Tibial nerve (tissue), 4 donors: ENCODE data around the gene ZNF644. TPM values are rescaled to one million over a fixed set of nuclear protein-coding genes. Genes with fewer than 3 reads are reported as not detected.

Source experiments
- DNase-seq, 2 donors: peaks; one replicate each; pipeline ENCODE4 v3.0.0-alpha.2; 2019; ENCODE audit warnings: low spot score in 2 of 2
- H3K27ac ChIP-seq, 4 donors: fragments of 200-600 bp; sonication (generic) in 3 of 4; one replicate each; pipeline ENCODE4 v1.5.1; 2017 to 2019; ENCODE audit warnings: mild to moderate bottlenecking in 1 of 4
- H3K27me3 ChIP-seq, 2 donors: fragments of 200-600 bp; sonication (generic) in 1 of 2; one replicate each; pipeline versions ENCODE4 v1.5.1 to v1.6.0; 2017 to 2019
- H3K36me3 ChIP-seq, 3 donors: fragments of 200-600 bp; sonication (generic); one replicate each; pipeline ENCODE4 v1.5.1; 2018 to 2019
- H3K4me1 ChIP-seq, 4 donors: fragments of 200-600 bp; sonication (generic) in 3 of 4; one replicate each; pipeline ENCODE4 v1.5.1; 2017 to 2019
- H3K4me3 ChIP-seq, 4 donors: fragments of 200-600 bp; sonication (generic) in 3 of 4; one replicate each; pipeline ENCODE4 v1.5.1; 2017 to 2019; ENCODE audit warnings: mild to moderate bottlenecking in 1 of 4, moderate library complexity in 1 of 4
- H3K9me3 ChIP-seq, 4 donors: fragments of 200-600 bp; sonication (generic) in 3 of 4; one replicate each; pipeline ENCODE4 v1.5.1; 2017 to 2019
- CTCF ChIP-seq, 5 experiments: fragments of 200-600 bp in 3 of 5; fragments of 450-650 bp in 2 of 5; sonication (generic) in 3 of 5; IDR thresholded peaks; one replicate each; pipeline ENCODE4 v1.5.1; 2016 to 2019; ENCODE audit warnings: antibody characterized with exemption in 5 of 5, mild to moderate bottlenecking in 3 of 5, moderate library complexity in 2 of 5
- EP300 ChIP-seq, 2 donors: sonication (generic); formaldehyde crosslinking; IDR thresholded peaks; one replicate each; pipeline ENCODE4 v1.6.1; 2017; ENCODE audit warnings: antibody characterized with exemption in 2 of 2, mild to moderate bottlenecking in 1 of 2
- POLR2A ChIP-seq, 2 donors: fragments of 450-650 bp; IDR thresholded peaks; one replicate each; pipeline ENCODE4 v1.6.1; 2017; ENCODE audit warnings: antibody characterized with exemption in 2 of 2, mild to moderate bottlenecking in 2 of 2, moderate library complexity in 2 of 2
- WGBS, 2 donors: methylation state at CpG; one replicate each; pipeline ENCODE4 v1.1.5; 2018; 5-methylcytosine and 5-hydroxymethylcytosine counted together
- total RNA-seq, 4 donors: library from RNA; depleted of rRNA; stranded (reverse); fragments of >200 nt; gene quantifications; one replicate each; pipeline ENCODE4 v1.1.0, GENCODE V29; 2016

ZNF644 gene
- total RNA-seq, 4 donors from 2014 or later: 43.3 to 97.2 (median 70.8) TPM

- H3K36me3 ChIP-seq: no peaks in the 10 kb centered on the region
- H3K27me3 ChIP-seq: no peaks in the 10 kb centered on the region
- WGBS, 2 donors: 57 to 68% methylated on average over 3 of the region's 3 CpGs
Measured at GRCh38 chr1:90882221-90882620, 139.6 kb downstream of the ZNF644 start.

GRCh38 chr1:90881034-90881433 lies 140.8 kb downstream of the ZNF644 start:
- no peak for DNase-seq
- H3K27ac ChIP-seq: no peak overlapping the region
- no peak overlapping the region for H3K4me3 ChIP-seq
- H3K36me3 ChIP-seq: no peaks in the 10 kb centered on the region
- H3K4me1 ChIP-seq: no peaks in the 10 kb centered on the region
- peaks cover 0 to 47% (median 12%) of the 10 kb centered on the region in 4 donors for H3K9me3 ChIP-seq
- TF ChIP-seq EP300 (IDR thresholded peaks at IDR 0.05) (no peak), CTCF (IDR thresholded peaks at IDR 0.05) (no peak), POLR2A (IDR thresholded peaks at IDR 0.05) (no peak)
- no peaks in the 10 kb centered on the region for H3K27me3 ChIP-seq

More at GRCh38 chr1:90882221-90882620, 139.6 kb downstream of the ZNF644 start:
- H3K27ac ChIP-seq: no peak overlapping the region
- no peaks in the 10 kb centered on the region for H3K4me1 ChIP-seq
- DNase-seq: no peak
- H3K9me3 ChIP-seq: peaks cover 0 to 47% (median 12%) of the 10 kb centered on the region in 4 donors
- TF ChIP-seq EP300 (IDR thresholded peaks at IDR 0.05) (no peak), CTCF (IDR thresholded peaks at IDR 0.05) (no peak), POLR2A (IDR thresholded peaks at IDR 0.05) (no peak)
- no peak overlapping the region for H3K4me3 ChIP-seq

GRCh38 chr1:90879281-90879680 lies 142.6 kb downstream of the ZNF644 start:
- H3K4me1 ChIP-seq: no peaks in the 10 kb centered on the region
- no peak for TF ChIP-seq POLR2A (IDR thresholded peaks at IDR 0.05)
- TF ChIP-seq CTCF (IDR thresholded peaks at IDR 0.05): no peak
- no peak for TF ChIP-seq EP300 (IDR thresholded peaks at IDR 0.05)
- no peak overlapping the region for H3K27ac ChIP-seq
- H3K9me3 ChIP-seq: peaks cover 0 to 47% (median 12%) of the 10 kb centered on the region in 4 donors
- no peaks in the 10 kb centered on the region for H3K27me3 ChIP-seq
- DNase-seq: no peak
- no peak overlapping the region for H3K4me3 ChIP-seq
- WGBS, 2 donors: 97 to 100% methylated on average over 1 of the region's 1 CpG
- H3K36me3 ChIP-seq: no peaks in the 10 kb centered on the region

GRCh38 chr1:90876101-90876500 lies 145.7 kb downstream of the ZNF644 start:
- WGBS, 2 donors: 46 to 50% methylated on average over 3 of the region's 3 CpGs
- Histone ChIP-seq H3K4me3 (no peak overlapping the region), H3K27me3 (no peaks in the 10 kb centered on the region), H3K36me3 (no peaks in the 10 kb centered on the region), H3K4me1 (peaks cover 0 to 4% (median 0%) of the 10 kb centered on the region in 4 donors), H3K9me3 (peaks cover 0 to 30% (median 11%) of the 10 kb centered on the region in 4 donors), H3K27ac (peak overlapping the region in 2 of 4 donors; percentile 15 to 66)
- DNase-seq: no peak
- no peak for TF ChIP-seq POLR2A (IDR thresholded peaks at IDR 0.05)
- TF ChIP-seq EP300 (IDR thresholded peaks at IDR 0.05): peak in 1 of 2 donors; percentile 18
